Cardiac muscle cell (in vitro differentiated cells and primary cell): ENCODE data around the gene IL18RAP. TPM values are rescaled to one million over a fixed set of nuclear protein-coding genes. Genes with fewer than 3 reads are reported as not detected.

Experiments
- DNase-seq, 2 donors: peaks; one replicate each; pipeline versions ENCODE4 v3.0.0 to v3.0.0-alpha.2; 2010 to 2017; ENCODE audit warnings: low read depth in 1 of 2, low spot score in 1 of 2
- H3K27ac ChIP-seq: fragments of 200-600 bp; sonication (generic); 2 replicates; pipeline ENCODE4 v1.5.1; 2016
- H3K27me3 ChIP-seq: fragments of 200-600 bp; sonication (generic); 2 replicates; pipeline ENCODE4 v1.6.0; 2016; ENCODE audit warnings: control low read depth
- H3K36me3 ChIP-seq: fragments of 200-600 bp; sonication (generic); 2 replicates; pipeline ENCODE4 v1.5.1; 2016; ENCODE audit warnings: control low read depth
- H3K4me1 ChIP-seq: fragments of 200-600 bp; sonication (generic); 2 replicates; pipeline ENCODE4 v1.8.1; 2017; ENCODE audit warnings: low read depth, mild to moderate bottlenecking, mixed run types
- H3K4me3 ChIP-seq: fragments of 200-600 bp; sonication (generic); 2 replicates; pipeline ENCODE4 v1.5.1; 2016; ENCODE audit warnings: mild to moderate bottlenecking
- H3K9me3 ChIP-seq: fragments of 200-600 bp; sonication (generic); 2 replicates; pipeline ENCODE4 v1.5.1; 2017; ENCODE audit warnings: low read depth, mild to moderate bottlenecking, control low read depth
- CTCF ChIP-seq: IDR thresholded peaks from 2 replicates; pipeline ENCODE4 v1.5.1; 2012; ENCODE audit warnings: low read depth, mild to moderate bottlenecking, low read length
- polyA plus RNA-seq: library from polyadenylated mRNA; unstranded; fragments of >200 nt; fragmentation: Nextera tagmentation; extraction: Ambion mirVana; gene quantifications from 2 replicates; pipeline ENCODE4 v1.2.1, GENCODE V29; 2016
- total RNA-seq: library from RNA; depleted of rRNA; stranded (reverse); fragments of >200 nt; gene quantifications from 2 replicates; pipeline ENCODE4 v1.2.3, GENCODE V29; 2016

Gene IL18RAP
- total and polyA plus RNA-seq, 2 experiments from 2014 or later = 0.09 TPM; not detected in 1

DNA sequence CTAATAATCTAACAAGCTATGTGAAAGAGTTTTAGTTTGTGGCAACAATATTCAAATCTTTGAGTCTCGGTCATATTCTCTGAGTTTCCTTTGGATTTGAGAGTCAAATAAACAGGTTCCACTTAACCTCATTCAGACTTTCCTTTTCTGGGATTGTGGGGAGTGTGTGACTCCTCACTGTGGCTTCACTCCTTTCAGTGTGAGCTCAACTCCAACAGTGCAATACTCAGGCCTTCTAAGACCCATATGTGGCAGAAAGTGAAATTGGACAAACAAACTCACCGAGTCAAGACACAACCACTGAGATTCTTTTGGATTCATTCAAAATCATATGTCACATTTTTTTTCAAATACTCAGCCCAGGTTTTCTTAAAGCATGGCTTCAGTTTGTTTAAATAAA, 75.5 kb downstream of the IL18RAP start:
- no peak for TF ChIP-seq CTCF
- H3K36me3 ChIP-seq = no peaks in the 10 kb centered on the region
- no peak overlapping the region for H3K27ac ChIP-seq
- no peak for DNase-seq
- no peaks in the 10 kb centered on the region for H3K4me1 ChIP-seq
- H3K4me3 ChIP-seq = no peak overlapping the region
- no peaks in the 10 kb centered on the region for H3K9me3 ChIP-seq
- no peaks in the 10 kb centered on the region for H3K27me3 ChIP-seq

DNA sequence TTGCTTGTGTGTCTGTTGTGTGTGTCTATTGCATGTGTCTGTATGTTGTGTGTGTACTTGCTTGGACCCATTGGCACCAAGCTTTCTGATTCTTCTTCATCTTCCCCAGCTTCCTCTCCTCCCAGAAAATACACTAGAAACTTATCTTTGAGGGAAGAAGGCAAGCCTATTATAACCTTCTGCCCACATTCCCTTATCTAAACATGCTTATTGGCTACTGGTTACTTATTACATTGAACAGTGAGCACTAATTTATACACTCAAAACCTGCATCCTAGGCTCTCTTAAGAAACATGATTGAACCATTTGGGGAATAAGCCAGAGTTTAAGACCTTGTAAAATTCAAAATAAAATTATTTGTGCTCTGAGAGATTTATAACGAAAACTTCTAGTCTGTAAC, 76.6 kb downstream of the IL18RAP start:
- no peaks in the 10 kb centered on the region for H3K4me1 ChIP-seq
- DNase-seq = no peak
- no peak overlapping the region for H3K27ac ChIP-seq
- H3K9me3 ChIP-seq = no peaks in the 10 kb centered on the region
- no peaks in the 10 kb centered on the region for H3K27me3 ChIP-seq
- no peak overlapping the region for H3K4me3 ChIP-seq
- H3K36me3 ChIP-seq = no peaks in the 10 kb centered on the region
- no peak for TF ChIP-seq CTCF

Other genes with a start within 250 kb of the IL18RAP start
- gene IL1RL2, start 236.1 kb upstream of the IL18RAP start, total RNA-seq = not detected in 2 replicates
- not detected in 2 replicates for gene IL1RL2, start 236.1 kb upstream of the IL18RAP start, polyA plus RNA-seq
- not detected in 2 replicates for gene IL1RL1, start 111.6 kb upstream of the IL18RAP start, total RNA-seq
- gene IL1RL1, start 111.6 kb upstream of the IL18RAP start, polyA plus RNA-seq = not detected in 2 replicates
- gene IL18R1, start 67.4 kb upstream of the IL18RAP start, total RNA-seq = 0.07 and 0.12 TPM in 2 replicates
- gene IL18R1, start 67.4 kb upstream of the IL18RAP start, polyA plus RNA-seq = 0.04 and 0.47 TPM in 2 replicates
- not detected in 2 replicates for gene SLC9A4, start 50.1 kb downstream of the IL18RAP start, total RNA-seq
- gene SLC9A4, start 50.1 kb downstream of the IL18RAP start, polyA plus RNA-seq = 0.17 and 0.29 TPM in 2 replicates
- gene SLC9A2, start 196.4 kb downstream of the IL18RAP start, total RNA-seq = 0.18 and 0.39 TPM in 2 replicates
- gene SLC9A2, start 196.4 kb downstream of the IL18RAP start, polyA plus RNA-seq = 0.04 TPM in 1 of 2 replicates, not detected in the other